GM12874 (cell line): Measurements from ENCODE around the gene RRP12.
A peak's percentile ranks its signal among the peaks of the same experiment; 100 is the strongest.

Source experiments
- CTCF ChIP-seq: IDR thresholded peaks from 2 replicates; pipeline ENCODE4 v1.5.1; 2011; ENCODE audit warnings: low read depth, mild to moderate bottlenecking, control low read depth, low read length, moderate library complexity; ENCODE audit not compliant: insufficient read depth

RRP12 gene

GRCh38 chr10:97434557-97434956, 33.4 kb upstream of the RRP12 start:
- no peak for TF ChIP-seq CTCF

- TF ChIP-seq CTCF: no peak
Observed at GRCh38 chr10:97434055-97434454, 32.9 kb upstream of the RRP12 start.

- no peak for TF ChIP-seq CTCF
Observed at GRCh38 chr10:97428572-97428981, 27.4 kb upstream of the RRP12 start.

- no peak for TF ChIP-seq CTCF
Observed at GRCh38 chr10:97427571-97428179, 26.5 kb upstream of the RRP12 start.

- no peak for TF ChIP-seq CTCF
Observed at GRCh38 chr10:97426776-97427570, 25.8 kb upstream of the RRP12 start.

- peak; percentile 92 for TF ChIP-seq CTCF
Observed at GRCh38 chr10:97425964-97426775, 25.0 kb upstream of the RRP12 start, which contains the start of gene PGAM1. PGAM1 (plus strand) TSS chr10:97426191; CDS start chr10:97426308, 117 bp downstream.

GRCh38 chr10:97416565-97416964, 15.4 kb upstream of the RRP12 start:
- no peak for TF ChIP-seq CTCF
